Iris pigment epithelial cell (primary cell): ENCODE data around the gene FREM1.

ENCODE experiments used
- DNase-seq: peaks from one replicate; pipeline ENCODE4 v3.0.0-alpha.2; 2011; ENCODE audit warnings: low read depth

Gene FREM1

GRCh38 chr9:14761584-14761983 is 148.6 kb downstream of the FREM1 start:
- DNase-seq, result no peak

- no peak for DNase-seq
Observed at GRCh38 chr9:14760060-14760459, 150.2 kb downstream of the FREM1 start.

- DNase-seq, result no peak
Observed at GRCh38 chr9:14756291-14756690, 153.9 kb downstream of the FREM1 start.

GRCh38 chr9:14752871-14753270 is 157.4 kb downstream of the FREM1 start:
- DNase-seq, result no peak

- peak; percentile 8 for DNase-seq
Observed at GRCh38 chr9:14752271-14752670, 158.0 kb downstream of the FREM1 start.

GRCh38 chr9:14750821-14751220 is 159.4 kb downstream of the FREM1 start:
- DNase-seq, result peak; percentile 1

- no peak for DNase-seq
Observed at GRCh38 chr9:14749741-14750211, 160.5 kb downstream of the FREM1 start.

GRCh38 chr9:14748373-14748772 is 161.9 kb downstream of the FREM1 start:
- DNase-seq, result no peak

GRCh38 chr9:14747111-14747510 is 163.1 kb downstream of the FREM1 start:
- DNase-seq, result no peak

- no peak for DNase-seq
Observed at GRCh38 chr9:14746626-14747025, 163.6 kb downstream of the FREM1 start.

- DNase-seq, result no peak
Observed at GRCh38 chr9:14744768-14745167, 165.5 kb downstream of the FREM1 start.

GRCh38 chr9:14741369-14741768 is 168.9 kb downstream of the FREM1 start:
- DNase-seq, result no peak

GRCh38 chr9:14733133-14733532 is 177.1 kb downstream of the FREM1 start:
- no peak for DNase-seq

GRCh38 chr9:14731294-14731981 is 178.8 kb downstream of the FREM1 start:
- DNase-seq, result no peak

GRCh38 chr9:14730461-14730898 is 179.7 kb downstream of the FREM1 start:
- no peak for DNase-seq

- no peak for DNase-seq
Observed at GRCh38 chr9:14723301-14723700, 186.9 kb downstream of the FREM1 start.

- no peak for DNase-seq
Observed at GRCh38 chr9:14722391-14723035, 187.7 kb downstream of the FREM1 start, which contains the start of gene CER1. TSS of gene CER1 (minus strand) at chr9:14722733. CDS start at chr9:14722672, 61 bp downstream.

- DNase-seq, result no peak
Observed at GRCh38 chr9:14719231-14719923, 190.9 kb downstream of the FREM1 start.

GRCh38 chr9:14715102-14715501 is 195.1 kb downstream of the FREM1 start:
- peak; percentile 57 for DNase-seq

- DNase-seq, result no peak
Observed at GRCh38 chr9:14713187-14713767, 197.0 kb downstream of the FREM1 start.

- peak; percentile 82 for DNase-seq
Observed at GRCh38 chr9:14710804-14711203, 199.4 kb downstream of the FREM1 start.

GRCh38 chr9:14706530-14707140 is 203.6 kb downstream of the FREM1 start:
- no peak for DNase-seq
